Neural progenitor cell (in vitro differentiated cells): Measurements from ENCODE around the gene PARD3B.

ENCODE experiments used
- EZH2 ChIP-seq: fragments of 200-600 bp; sonication (generic); IDR thresholded peaks from 2 replicates; pipeline ENCODE4 v1.6.1; 2017; ENCODE audit warnings: antibody characterized with exemption, mild to moderate bottlenecking, moderate library complexity
- EZH2phosphoT487 ChIP-seq: fragments of 200-600 bp; sonication (generic); IDR thresholded peaks from 2 replicates; pipeline ENCODE4 v1.6.1; 2017; ENCODE audit warnings: antibody characterized with exemption
- TF ChIP-seq, protein P1 (sequence below): fragments of 200-600 bp; sonication (generic); IDR thresholded peaks from 2 replicates; pipeline ENCODE4 v1.5.1; 2017; ENCODE audit warnings: antibody characterized with exemption, mild to moderate bottlenecking

DNA sequence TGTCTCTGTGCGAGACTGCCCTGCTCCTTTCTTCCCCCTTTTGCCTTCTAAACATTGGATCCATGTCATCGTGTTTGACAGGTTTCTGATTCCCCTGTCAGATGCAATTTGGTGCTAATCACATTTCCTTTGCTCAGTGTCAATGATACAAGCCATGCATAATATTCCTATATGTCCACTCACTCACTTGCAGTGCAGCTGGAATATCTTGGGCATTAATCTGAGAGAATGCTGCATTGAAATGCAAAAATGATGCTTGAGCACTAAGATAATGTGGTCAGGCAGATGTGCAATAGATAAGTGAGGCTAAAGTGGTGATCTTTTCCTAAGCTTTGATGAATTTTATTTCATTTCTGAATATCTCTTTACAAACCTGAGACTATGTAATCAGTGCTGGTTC, 375.5 kb downstream of the PARD3B start:
- TF ChIP-seq EZH2 (no peak), EZH2phosphoT487 (no peak)
- TF ChIP-seq, protein P1, sequence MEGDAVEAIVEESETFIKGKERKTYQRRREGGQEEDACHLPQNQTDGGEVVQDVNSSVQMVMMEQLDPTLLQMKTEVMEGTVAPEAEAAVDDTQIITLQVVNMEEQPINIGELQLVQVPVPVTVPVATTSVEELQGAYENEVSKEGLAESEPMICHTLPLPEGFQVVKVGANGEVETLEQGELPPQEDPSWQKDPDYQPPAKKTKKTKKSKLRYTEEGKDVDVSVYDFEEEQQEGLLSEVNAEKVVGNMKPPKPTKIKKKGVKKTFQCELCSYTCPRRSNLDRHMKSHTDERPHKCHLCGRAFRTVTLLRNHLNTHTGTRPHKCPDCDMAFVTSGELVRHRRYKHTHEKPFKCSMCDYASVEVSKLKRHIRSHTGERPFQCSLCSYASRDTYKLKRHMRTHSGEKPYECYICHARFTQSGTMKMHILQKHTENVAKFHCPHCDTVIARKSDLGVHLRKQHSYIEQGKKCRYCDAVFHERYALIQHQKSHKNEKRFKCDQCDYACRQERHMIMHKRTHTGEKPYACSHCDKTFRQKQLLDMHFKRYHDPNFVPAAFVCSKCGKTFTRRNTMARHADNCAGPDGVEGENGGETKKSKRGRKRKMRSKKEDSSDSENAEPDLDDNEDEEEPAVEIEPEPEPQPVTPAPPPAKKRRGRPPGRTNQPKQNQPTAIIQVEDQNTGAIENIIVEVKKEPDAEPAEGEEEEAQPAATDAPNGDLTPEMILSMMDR, result no peak
